GM18499 (cell line): Measurements from ENCODE around the gene GCC1.

Source experiments
- ATAC-seq: cut with Tn5 transposase; IDR thresholded peaks from one replicate; pipeline ENCODE4 v1.9.1; 2021; ENCODE audit warnings: moderate number of reproducible peaks; ENCODE audit not compliant: insufficient read depth, unreplicated experiment

GCC1 gene

DNA sequence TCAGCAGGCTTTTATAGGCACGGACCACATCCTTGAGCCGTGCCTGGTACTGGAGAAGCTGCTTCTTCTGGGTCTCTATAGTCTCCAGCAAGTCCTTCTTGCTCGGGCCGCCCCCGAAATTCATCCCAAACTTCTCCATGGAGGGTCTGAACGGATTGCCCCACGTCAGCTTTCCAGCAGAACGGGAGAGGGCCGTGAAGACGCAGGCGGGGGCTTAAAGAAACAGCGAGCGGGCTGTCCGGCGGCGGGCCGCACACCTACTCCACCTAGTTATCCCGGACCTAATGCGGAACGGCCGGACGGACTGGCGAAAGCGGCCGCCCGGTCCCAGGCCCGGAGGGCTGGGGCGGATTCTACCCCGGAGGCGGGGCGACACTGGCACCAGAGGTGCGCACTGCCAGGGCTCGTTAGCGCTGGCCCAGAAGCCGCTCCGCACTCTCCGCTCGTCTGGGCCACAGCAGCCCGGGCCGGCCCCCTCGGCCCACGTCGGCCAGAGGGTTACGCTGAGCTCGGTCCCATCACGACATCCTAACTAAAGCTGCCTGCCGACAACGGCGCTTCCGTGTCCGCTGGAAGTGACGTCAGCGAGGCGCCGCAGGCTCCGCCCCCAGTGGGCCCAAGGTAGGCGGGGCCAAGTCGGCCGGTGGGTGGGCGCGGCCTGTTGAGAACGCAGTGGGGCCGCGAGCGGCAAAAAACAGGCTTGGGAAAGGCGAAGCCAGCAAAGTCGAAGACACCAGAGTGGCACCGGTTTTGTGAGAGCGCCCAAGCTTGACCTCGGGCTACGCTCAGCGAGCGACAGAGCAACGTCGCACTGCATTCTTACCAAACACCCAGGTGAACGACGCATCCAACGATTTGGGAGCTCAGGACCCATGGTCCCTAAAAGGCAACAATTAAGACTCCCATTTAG, at the start of gene GCC1:
GCC1 (minus strand) TSS at position 553 of the 910 bp plus-strand sequence; CDS start at position 139, 414 bp downstream.
- peak; percentile 72 for ATAC-seq

DNA sequence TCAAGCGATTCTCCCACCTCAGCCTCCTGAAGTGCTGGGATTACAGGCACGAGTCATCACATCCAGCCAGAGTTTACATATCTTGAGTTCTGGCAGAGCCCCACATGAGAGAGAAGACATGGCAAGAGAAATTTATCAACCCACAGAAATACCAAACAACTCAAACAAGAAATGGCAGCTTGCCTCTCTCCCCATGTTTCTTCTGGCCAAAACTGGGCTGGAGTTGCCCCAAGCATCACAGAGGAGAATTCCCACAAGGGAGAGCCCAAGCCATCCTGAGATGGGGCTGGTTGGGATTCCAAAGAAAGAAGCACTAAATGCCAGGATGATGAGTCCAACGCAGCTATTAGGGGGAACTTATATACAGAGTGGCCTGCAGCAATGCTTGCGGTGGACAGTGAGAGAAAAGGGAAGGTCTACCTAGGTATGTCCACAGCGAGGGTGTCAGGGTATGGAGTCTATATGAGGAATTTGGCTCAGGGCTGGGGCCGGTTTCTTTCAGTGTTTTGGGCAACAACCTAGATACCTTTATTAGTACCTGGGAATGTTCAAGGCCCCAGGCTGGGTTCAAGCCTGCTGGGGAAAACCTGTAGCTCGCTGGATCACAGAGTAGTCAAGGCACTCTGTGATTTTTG, 47.0 kb upstream of the GCC1 start:
- no peak for ATAC-seq

- ATAC-seq, result no peak
Measured at GRCh38 chr7:127629268-127629854, 44.0 kb upstream of the GCC1 start.

GRCh38 chr7:127628445-127628844, 43.0 kb upstream of the GCC1 start:
- ATAC-seq, result no peak

- ATAC-seq, result no peak
Measured at GRCh38 chr7:127625331-127625730, 39.9 kb upstream of the GCC1 start.

- ATAC-seq, result no peak
Measured at GRCh38 chr7:127620406-127621233, 35.2 kb upstream of the GCC1 start.

DNA sequence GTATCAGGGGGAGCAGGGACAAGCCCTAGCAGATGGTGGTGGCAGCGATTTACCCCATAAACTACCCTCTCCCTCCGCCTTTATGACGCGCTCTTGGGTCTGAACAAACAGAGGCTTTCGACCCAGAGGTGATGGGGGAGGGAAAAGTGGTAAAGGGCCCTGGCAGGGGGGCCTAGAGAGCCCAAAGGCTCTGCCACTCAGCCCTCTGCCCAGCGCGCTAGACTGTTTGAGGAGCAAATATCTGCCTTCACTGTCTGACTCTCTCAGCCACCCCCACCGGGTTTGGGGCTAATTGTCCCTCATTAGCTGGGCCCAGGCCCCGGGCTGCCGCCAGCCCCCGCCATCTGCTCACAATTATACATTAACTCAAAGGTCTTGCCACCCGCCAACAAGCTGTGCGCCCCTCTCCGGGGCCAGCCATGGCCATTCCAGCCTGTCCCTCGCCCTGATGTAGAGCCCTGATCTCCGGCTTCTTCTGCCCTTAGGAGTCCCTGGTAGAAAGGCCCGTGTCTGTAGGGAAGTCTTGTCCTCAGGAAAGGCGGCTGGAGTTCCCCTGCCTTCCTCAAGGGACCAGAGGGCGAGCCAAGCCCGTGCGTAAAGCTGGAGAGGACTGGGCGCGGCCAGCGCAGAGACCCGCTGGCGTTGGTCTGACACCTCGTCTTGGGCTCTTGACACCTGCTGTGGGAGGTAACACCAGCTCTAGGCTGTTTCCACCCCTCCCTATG, 34.4 kb upstream of the GCC1 start:
- ATAC-seq, result no peak

- no peak for ATAC-seq
Measured at GRCh38 chr7:127618775-127619174, 33.4 kb upstream of the GCC1 start.

GRCh38 chr7:127618042-127618441, 32.6 kb upstream of the GCC1 start, which contains the start of gene PAX4:
PAX4 (minus strand) TSS chr7:127618142; CDS start chr7:127615928, 2,214 bp downstream.
- no peak for ATAC-seq

- no peak for ATAC-seq
Measured at GRCh38 chr7:127616724-127617123, 31.3 kb upstream of the GCC1 start.

DNA sequence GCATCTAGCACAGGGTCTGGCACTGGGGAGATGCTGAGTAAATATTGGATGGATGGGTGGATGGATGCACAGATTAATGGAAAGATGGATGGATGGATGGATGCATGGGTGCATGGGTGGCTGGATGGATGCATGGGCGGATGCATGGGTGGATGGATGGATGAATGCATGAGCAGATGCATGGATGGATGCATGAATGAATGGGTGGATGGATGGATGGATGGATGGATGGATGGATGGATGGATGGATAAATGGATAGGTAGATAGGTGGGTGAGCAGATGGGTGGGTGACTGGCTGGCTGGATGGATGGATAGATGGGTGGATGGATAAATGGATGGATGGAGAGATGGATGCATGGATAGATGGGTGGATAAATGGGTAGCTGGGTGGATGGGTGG, 26.9 kb upstream of the GCC1 start:
- ATAC-seq, result no peak

DNA sequence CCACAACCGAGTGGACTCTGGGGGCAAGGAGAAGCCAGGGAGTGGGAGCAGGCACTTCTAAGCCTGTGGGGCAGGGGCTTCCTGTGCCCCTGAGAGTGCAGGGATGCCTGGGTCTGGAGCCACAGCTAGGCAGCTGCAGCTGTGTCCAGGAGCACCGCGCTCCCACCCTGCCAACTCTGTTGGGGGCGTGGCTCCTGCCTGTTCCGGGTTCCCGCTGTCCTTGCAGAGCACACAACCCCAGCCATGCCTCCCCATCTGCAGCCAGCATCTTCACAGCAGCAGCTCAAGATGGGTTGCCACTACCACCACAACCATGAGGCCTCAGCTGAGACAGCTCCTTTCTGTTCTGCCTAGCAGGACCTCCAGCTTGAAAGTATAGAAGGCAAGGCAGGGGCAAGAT, 23.9 kb upstream of the GCC1 start:
- no peak for ATAC-seq

DNA sequence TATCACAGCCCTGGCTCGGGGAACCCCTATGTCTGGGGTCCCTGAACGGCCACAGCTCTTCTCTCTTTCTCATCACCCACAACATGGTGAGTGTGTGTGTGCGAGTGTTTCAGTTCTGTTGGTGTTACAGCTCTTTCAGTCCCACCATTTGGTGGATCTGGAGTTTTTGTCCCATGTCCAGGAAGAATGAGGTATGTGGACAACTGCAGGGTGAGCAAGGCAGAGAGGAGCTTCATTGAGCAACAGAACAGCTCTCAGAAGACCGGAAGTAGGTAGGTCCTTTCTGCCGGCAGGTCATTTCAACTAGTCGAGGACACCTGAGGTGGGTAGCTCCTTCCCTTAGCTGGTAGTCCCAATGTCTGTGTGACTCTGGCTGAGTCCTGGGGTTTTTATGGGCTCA, 23.1 kb upstream of the GCC1 start:
- ATAC-seq, result no peak

DNA sequence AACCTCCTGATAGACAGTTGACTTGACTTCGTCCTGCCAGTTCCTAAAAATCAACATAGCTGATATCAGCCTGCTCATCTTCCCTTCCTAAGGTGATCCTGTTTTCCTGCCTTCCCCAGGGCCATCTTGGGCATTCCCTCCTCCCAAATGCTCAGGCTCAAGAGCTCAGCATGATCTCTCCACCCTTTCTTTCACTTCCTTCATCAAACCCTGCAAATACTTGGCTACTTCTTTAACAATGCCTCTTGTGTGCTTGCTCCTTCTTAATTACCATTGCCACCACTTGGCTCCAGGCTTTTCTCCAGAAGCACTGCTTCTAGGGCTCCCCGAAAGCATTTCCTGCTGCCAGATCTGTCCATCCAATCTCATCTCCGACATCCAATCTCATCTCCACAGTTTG, 15.5 kb upstream of the GCC1 start:
- no peak for ATAC-seq

GRCh38 chr7:127598318-127598717, 12.9 kb upstream of the GCC1 start:
- ATAC-seq, result no peak

GRCh38 chr7:127595737-127596136, 10.3 kb upstream of the GCC1 start:
- ATAC-seq, result no peak

GRCh38 chr7:127594490-127594889, 9.1 kb upstream of the GCC1 start:
- no peak for ATAC-seq

DNA sequence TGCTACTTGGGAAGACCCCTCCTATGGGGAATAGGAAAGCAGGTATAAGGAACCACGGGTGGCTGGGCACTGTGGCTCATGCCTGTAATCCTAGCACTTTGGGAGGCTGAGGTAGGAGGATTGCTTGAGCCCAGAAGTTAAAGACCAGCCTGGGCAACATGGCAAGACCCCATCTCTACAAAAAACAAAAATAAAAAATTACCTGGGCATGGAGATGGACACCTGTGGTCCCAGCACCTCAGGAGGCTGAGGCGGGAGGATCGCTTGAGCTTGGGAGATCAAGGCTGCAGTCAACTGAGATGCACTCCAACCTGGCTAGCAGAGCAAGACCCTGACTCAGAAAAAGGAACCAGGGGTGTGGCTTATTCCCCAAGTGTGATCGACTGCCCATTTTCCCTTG, 7.2 kb upstream of the GCC1 start:
- no peak for ATAC-seq

- no peak for ATAC-seq
Measured at GRCh38 chr7:127591591-127591990, 6.2 kb upstream of the GCC1 start.

DNA sequence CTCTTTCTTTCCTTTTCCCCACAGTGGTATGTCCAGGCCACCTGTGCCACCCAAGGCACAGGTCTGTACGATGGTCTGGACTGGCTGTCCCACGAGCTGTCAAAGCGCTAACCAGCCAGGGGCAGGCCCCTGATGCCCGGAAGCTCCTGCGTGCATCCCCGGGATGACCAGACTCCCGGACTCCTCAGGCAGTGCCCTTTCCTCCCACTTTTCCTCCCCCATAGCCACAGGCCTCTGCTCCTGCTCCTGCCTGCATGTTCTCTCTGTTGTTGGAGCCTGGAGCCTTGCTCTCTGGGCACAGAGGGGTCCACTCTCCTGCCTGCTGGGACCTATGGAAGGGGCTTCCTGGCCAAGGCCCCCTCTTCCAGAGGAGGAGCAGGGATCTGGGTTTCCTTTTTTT, 5.8 kb upstream of the GCC1 start:
- no peak for ATAC-seq
